ENCODE measurements around the gene ST3GAL5. TPM values are rescaled to one million over a fixed set of nuclear protein-coding genes. Genes with fewer than 3 reads are reported as not detected.

The ST3GAL5 gene
- total and polyA plus RNA-seq, 2 experiments from 2014 or later: 3.2 to 7.9 TPM

DNA sequence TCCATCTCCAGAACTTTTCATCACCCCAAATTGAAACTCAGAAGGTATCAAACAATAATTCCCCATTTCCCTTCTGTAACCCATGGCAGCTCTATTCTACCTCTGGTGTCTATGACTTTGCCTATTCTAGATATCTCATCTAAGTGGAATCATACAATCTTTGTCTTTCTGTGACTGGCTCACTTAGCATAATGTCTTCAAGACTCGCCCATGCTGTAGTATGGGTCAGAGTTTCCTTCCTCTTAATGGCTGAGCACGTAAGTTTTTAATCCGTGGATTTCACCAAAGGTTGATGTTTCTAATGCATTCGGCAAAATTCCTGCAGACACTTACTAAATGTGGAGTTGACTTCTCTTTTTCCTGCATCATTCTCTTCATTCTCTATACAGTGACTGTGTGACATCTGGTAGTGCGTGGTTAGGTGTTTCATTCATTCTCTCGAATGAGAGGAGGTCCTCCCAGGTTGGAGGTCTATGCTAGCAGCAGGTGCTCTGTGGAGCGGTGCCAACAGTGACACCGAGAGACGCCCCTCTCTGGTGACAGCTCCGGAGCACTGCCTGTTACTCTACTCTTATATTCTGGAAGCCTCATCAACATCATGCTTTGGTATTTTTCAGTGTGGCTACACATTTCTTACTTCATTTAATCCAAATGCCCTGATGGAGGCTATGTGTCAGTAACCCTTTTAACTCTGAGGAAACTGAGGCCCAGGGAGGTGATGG, 84.9 kb downstream of the ST3GAL5 start:
- no peaks in the 10 kb centered on the region for H3K9me3 Mint-ChIP-seq
- no peak overlapping the region for H3K27ac ChIP-seq (ENCODE audit: low read depth)
- H3K9me2 ChIP-seq (ENCODE audit: insufficient read depth): no peaks in the 10 kb centered on the region
- ATAC-seq (no peak), DNase-seq (ENCODE audit: low spot score) (no peak)
- H4K20me1 ChIP-seq (replicated peaks; ENCODE audit: insufficient read depth): no peaks in the 10 kb centered on the region
- peaks cover 4% of the 10 kb centered on the region for H3K27me3 Mint-ChIP-seq (ENCODE audit: insufficient read depth, low read depth, poor library complexity)
- H3K36me3 Mint-ChIP-seq (ENCODE audit: low read depth): no peaks in the 10 kb centered on the region
- no peaks in the 10 kb centered on the region; the same call in 2 of the 3 replicates for H3K4me1 Mint-ChIP-seq
- no peak for TF ChIP-seq CREB1 (CRISPR knock-in tag; IDR thresholded peaks at IDR 0.05; ENCODE audit: low read depth)
- TF ChIP-seq, protein P1, sequence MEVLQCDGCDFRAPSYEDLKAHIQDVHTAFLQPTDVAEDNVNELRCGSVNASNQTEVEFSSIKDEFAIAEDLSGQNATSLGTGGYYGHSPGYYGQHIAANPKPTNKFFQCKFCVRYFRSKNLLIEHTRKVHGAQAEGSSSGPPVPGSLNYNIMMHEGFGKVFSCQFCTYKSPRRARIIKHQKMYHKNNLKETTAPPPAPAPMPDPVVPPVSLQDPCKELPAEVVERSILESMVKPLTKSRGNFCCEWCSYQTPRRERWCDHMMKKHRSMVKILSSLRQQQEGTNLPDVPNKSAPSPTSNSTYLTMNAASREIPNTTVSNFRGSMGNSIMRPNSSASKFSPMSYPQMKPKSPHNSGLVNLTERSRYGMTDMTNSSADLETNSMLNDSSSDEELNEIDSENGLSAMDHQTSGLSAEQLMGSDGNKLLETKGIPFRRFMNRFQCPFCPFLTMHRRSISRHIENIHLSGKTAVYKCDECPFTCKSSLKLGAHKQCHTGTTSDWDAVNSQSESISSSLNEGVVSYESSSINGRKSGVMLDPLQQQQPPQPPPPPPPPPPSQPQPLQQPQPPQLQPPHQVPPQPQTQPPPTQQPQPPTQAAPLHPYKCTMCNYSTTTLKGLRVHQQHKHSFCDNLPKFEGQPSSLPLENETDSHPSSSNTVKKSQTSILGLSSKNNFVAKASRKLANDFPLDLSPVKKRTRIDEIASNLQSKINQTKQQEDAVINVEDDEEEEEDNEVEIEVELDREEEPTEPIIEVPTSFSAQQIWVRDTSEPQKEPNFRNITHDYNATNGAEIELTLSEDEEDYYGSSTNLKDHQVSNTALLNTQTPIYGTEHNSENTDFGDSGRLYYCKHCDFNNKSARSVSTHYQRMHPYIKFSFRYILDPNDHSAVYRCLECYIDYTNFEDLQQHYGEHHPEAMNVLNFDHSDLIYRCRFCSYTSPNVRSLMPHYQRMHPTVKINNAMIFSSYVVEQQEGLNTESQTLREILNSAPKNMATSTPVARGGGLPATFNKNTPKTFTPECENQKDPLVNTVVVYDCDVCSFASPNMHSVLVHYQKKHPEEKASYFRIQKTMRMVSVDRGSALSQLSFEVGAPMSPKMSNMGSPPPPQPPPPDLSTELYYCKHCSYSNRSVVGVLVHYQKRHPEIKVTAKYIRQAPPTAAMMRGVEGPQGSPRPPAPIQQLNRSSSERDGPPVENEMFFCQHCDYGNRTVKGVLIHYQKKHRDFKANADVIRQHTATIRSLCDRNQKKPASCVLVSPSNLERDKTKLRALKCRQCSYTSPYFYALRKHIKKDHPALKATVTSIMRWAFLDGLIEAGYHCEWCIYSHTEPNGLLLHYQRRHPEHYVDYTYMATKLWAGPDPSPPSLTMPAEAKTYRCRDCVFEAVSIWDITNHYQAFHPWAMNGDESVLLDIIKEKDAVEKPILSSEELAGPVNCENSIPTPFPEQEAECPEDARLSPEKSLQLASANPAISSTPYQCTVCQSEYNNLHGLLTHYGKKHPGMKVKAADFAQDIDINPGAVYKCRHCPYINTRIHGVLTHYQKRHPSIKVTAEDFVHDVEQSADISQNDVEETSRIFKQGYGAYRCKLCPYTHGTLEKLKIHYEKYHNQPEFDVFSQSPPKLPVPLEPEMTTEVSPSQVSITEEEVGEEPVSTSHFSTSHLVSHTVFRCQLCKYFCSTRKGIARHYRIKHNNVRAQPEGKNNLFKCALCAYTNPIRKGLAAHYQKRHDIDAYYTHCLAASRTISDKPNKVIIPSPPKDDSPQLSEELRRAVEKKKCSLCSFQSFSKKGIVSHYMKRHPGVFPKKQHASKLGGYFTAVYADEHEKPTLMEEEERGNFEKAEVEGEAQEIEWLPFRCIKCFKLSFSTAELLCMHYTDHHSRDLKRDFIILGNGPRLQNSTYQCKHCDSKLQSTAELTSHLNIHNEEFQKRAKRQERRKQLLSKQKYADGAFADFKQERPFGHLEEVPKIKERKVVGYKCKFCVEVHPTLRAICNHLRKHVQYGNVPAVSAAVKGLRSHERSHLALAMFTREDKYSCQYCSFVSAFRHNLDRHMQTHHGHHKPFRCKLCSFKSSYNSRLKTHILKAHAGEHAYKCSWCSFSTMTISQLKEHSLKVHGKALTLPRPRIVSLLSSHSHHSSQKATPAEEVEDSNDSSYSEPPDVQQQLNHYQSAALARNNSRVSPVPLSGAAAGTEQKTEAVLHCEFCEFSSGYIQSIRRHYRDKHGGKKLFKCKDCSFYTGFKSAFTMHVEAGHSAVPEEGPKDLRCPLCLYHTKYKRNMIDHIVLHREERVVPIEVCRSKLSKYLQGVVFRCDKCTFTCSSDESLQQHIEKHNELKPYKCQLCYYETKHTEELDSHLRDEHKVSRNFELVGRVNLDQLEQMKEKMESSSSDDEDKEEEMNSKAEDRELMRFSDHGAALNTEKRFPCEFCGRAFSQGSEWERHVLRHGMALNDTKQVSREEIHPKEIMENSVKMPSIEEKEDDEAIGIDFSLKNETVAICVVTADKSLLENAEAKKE (CRISPR knock-in tag; IDR thresholded peaks at IDR 0.05): no peak
- no peak for TF ChIP-seq ZNF331 (CRISPR knock-in tag; IDR thresholded peaks at IDR 0.05; ENCODE audit: low read depth)
- TF ChIP-seq, protein P2, sequence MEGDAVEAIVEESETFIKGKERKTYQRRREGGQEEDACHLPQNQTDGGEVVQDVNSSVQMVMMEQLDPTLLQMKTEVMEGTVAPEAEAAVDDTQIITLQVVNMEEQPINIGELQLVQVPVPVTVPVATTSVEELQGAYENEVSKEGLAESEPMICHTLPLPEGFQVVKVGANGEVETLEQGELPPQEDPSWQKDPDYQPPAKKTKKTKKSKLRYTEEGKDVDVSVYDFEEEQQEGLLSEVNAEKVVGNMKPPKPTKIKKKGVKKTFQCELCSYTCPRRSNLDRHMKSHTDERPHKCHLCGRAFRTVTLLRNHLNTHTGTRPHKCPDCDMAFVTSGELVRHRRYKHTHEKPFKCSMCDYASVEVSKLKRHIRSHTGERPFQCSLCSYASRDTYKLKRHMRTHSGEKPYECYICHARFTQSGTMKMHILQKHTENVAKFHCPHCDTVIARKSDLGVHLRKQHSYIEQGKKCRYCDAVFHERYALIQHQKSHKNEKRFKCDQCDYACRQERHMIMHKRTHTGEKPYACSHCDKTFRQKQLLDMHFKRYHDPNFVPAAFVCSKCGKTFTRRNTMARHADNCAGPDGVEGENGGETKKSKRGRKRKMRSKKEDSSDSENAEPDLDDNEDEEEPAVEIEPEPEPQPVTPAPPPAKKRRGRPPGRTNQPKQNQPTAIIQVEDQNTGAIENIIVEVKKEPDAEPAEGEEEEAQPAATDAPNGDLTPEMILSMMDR (conservative IDR thresholded peaks at IDR 0.05; ENCODE audit: low read depth in 2 of 2): no peak
- no peak for TF ChIP-seq STAT1 (IDR thresholded peaks at IDR 0.05; ENCODE audit: unreplicated experiment)
- TF ChIP-seq NANOG (IDR thresholded peaks at IDR 0.05; ENCODE audit: borderline replicate concordance): no peak
- no peak for TF ChIP-seq JUNB (IDR thresholded peaks at IDR 0.05; ENCODE audit: unreplicated experiment)
- TF ChIP-seq ZNF114 (CRISPR knock-in tag; IDR thresholded peaks at IDR 0.05): no peak
- TF ChIP-seq POLR2AphosphoS5 (IDR thresholded peaks at IDR 0.05; ENCODE audit: low read depth): no peak
- H3K27ac Mint-ChIP-seq: no peak overlapping the region
- no peaks in the 10 kb centered on the region for H3K36me3 ChIP-seq (ENCODE audit: insufficient read depth)
- H3K4me3 ChIP-seq: no peak overlapping the region
- no peaks in the 10 kb centered on the region for H3K79me2 ChIP-seq (replicated peaks; ENCODE audit: insufficient read depth)
- H3K4me2 ChIP-seq: no peak overlapping the region
- no peak overlapping the region for H3K4me3 Mint-ChIP-seq
- no peaks in the 10 kb centered on the region for H3F3A ChIP-seq (replicated peaks; ENCODE audit: low read depth)
- no peak overlapping the region for H2AFZ ChIP-seq
- no peaks in the 10 kb centered on the region for H3K27me3 ChIP-seq (ENCODE audit: insufficient read depth)
- H3K4me1 ChIP-seq (ENCODE audit: insufficient read depth): no peaks in the 10 kb centered on the region

Data from GM23338 (cell line).